AG20443 (cell line): ENCODE results near the gene GUCY1A1.
"Not testable (repeated sequence)": the region's sequence is repeated elsewhere in the genome, so short reads cannot be mapped to it uniquely, and the experiment has no call there.

Experiments used
- DNase-seq: peaks from one replicate; pipeline ENCODE4 v3.0.0; 2012; ENCODE audit warnings: low spot score, mixed read lengths

Gene GUCY1A1, protein sequence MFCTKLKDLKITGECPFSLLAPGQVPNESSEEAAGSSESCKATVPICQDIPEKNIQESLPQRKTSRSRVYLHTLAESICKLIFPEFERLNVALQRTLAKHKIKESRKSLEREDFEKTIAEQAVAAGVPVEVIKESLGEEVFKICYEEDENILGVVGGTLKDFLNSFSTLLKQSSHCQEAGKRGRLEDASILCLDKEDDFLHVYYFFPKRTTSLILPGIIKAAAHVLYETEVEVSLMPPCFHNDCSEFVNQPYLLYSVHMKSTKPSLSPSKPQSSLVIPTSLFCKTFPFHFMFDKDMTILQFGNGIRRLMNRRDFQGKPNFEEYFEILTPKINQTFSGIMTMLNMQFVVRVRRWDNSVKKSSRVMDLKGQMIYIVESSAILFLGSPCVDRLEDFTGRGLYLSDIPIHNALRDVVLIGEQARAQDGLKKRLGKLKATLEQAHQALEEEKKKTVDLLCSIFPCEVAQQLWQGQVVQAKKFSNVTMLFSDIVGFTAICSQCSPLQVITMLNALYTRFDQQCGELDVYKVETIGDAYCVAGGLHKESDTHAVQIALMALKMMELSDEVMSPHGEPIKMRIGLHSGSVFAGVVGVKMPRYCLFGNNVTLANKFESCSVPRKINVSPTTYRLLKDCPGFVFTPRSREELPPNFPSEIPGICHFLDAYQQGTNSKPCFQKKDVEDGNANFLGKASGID

GRCh38 chr4:155666344-155667221 is at the start of gene GUCY1A1:
Gene GUCY1A1, plus strand, starts transcription at chr4:155666848. Its CDS starts 30,020 bp downstream, at chr4:155696868.
- peak; percentile 12 for DNase-seq

DNA sequence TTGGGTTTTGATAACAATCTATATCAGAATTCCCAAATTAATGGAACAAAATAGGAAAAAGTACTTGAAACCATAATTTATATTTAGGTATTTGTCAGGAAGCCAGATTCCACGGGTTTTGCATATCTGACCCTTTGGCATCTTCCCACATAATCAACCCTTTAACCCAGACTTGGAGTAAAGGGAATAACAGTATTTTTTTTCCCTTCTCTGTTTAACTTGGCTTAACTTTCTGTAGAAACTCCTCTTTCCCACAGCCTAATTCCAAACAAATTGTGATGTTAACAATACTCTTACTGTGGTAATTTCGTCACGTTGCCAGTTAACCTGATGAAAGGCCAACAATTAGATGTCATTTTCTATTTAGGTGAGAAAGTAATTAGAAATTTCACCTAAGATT is 49.4 kb upstream of the GUCY1A1 start:
- no peak for DNase-seq

DNA sequence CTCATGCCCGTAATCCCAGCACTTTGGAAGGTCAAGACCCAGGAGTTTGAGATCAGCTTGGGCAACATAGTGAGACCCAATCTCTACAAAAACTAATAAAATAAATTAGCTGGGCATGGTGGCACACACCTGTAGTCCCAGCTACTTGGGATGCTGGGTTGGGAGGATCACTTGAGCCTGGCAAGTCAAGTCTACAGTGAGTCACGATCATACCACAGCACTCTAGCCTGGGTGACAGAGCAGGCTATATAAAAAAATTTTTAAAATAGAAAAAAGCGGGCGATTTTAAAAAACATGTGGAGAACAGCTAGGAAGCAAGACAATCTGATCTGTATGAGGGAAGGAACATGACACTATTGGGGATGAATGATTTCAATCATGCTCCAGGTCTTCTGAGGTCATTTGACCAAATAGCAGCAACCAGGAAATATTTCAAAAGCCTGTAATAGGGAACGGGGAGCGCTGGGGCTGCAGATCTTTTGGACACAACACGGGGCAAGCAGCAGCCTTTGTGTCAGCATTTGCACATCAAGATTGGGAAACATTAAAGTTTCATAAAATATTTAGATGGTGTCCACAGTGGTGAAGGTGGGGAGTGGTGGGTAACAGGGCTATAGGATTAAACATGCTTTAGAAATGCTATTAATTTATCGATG is 48.3 kb upstream of the GUCY1A1 start:
- DNase-seq = no peak

GRCh38 chr4:155620637-155621036 is 46.0 kb upstream of the GUCY1A1 start:
- DNase-seq = no peak

DNA sequence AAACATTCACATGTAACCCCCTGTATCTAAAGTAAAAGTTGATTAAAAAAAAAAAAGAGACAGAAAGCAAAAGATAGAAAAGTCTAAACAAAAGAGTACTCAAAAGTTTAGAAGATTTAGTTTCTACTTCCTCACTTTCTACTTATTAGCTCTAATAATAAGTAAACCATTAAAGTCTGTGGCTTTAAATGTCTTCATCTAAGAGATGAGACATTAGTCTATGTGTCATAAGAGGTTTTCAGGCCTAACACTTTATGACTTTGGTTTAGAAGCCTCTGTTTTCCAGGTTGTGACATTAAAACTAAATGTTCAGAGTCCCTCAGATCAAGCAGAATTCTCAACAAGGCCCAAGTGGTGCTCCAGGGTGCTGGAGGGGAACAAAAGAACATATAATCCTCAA is 42.2 kb upstream of the GUCY1A1 start:
- no peak for DNase-seq

- DNase-seq = no peak
Measured at GRCh38 chr4:155626561-155626960, 40.1 kb upstream of the GUCY1A1 start.

GRCh38 chr4:155629183-155629825 is 37.3 kb upstream of the GUCY1A1 start:
- DNase-seq = no peak

- DNase-seq = no peak
Measured at GRCh38 chr4:155629956-155630355, 36.7 kb upstream of the GUCY1A1 start.

DNA sequence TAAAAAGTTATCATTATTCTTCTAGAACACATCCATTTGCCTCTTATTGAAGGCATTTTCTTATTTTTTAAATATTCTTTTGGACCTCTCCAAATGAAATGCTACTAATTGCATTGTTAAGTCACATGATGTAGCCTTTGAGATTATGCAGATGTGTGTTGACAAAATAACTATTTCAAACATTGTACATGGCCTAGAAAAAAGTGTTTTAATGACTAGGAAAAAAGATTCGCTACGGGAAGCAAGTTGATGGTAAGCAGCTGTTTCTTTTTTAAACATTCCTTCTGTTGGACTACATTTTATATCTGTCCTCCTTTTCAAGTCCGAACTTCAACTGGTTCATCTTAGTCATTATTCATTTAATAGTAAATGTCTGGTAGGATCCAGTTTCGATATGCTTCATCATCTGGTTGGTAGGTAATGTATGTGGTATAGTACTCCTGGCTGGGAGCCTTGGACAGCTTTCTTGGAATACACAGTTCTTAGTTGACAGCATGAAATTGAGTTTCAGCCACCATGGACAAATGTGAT is 34.3 kb upstream of the GUCY1A1 start:
- no peak for DNase-seq

DNA sequence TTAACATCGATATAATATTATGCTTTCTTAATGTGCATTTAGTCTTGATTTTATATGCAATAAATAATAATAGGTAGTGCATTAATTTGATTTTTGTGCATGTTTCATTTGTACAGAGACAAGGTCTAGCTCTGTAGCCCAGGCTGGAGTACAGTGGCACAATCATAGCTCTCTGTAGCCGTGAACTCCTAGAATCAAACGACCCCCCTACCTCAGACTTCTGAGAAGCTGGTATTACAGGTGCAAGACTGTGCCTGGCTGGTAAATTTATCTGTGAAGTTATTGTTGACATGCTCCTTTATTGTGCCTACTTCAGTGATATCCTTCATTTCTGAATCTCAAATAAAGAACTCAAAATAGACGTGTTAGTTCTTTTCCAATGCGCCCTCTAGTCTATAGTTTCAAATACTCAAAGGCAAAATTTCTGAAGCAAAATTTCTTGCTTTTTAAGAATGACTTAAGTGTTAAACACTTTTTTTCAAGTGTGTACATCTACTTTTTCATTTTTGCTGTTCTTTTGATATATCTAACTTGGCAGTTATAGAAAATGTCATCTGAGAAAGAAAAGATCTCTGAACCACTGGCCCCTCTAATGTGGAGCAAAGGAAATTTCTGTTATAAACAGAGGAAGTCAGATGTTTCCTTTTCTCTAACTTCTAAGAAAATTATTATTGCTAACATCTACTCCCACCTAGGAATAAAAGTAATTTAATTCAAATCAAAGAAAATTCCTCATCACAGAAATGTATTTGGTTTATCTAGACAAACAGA is 28.3 kb upstream of the GUCY1A1 start:
- no peak for DNase-seq

GRCh38 chr4:155639704-155640523 is 26.7 kb upstream of the GUCY1A1 start:
- no peak for DNase-seq

DNA sequence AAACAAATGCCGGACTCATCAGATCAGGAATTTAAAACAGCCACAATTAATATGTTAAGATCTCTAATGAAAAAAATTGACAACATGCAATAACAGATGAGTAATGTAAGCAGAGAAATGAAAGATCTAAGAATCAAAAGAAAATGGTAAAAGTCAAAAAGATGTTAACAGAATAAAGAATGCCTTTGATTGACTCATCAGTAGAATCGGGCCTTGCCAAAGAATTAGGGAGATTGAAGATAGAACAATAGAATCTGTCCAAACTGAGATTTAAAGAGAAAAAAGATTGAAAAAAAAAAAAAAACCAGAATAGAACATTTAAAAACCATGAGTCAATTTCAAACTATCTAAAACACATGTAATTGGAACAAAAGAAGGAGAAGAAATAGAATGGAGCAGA is 25.9 kb upstream of the GUCY1A1 start:
- DNase-seq = no peak

DNA sequence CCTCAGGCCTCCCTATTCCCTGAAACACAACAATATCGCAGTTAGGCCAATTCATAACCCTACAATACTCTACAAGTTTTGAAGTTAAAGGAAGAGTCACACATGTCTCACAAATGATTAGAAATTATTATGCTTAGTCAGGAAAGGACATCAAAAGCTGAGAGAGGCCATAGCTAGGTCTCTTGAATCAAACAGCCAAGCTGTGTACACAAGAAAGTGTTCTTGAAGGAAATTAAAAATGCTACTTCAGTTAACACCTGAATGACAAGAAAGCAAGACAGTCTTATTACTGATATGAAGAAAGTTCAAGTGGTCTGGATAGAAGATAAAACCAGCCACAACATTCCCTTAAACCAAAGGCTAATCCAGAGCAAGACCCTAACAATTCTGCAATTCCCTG is 23.6 kb upstream of the GUCY1A1 start:
- no peak for DNase-seq

- DNase-seq = no peak
Measured at GRCh38 chr4:155646001-155646400, 20.6 kb upstream of the GUCY1A1 start.

GRCh38 chr4:155650785-155651184 is 15.9 kb upstream of the GUCY1A1 start:
- DNase-seq = not testable (repeated sequence)

GRCh38 chr4:155653052-155653451 is 13.6 kb upstream of the GUCY1A1 start:
- no peak for DNase-seq

GRCh38 chr4:155656025-155656424 is 10.6 kb upstream of the GUCY1A1 start:
- no peak for DNase-seq

DNA sequence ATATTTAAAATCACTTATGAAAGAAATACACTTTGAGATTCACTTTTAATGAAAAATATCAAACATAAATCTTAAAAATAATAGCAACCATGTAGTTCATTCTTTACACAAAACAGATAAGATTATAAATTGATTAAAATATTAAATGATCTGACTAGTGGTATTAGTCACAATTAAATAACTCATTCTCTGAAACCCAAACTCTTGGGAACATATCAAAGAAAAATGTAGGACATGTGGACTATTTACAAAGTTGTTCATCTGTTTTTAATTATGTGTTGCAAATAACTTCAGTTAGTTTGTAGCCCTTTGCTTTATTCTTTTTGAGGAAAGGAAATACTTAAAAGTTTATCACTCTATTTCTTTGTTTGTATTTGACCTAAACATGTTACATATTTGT is 9.5 kb upstream of the GUCY1A1 start:
- DNase-seq = no peak

GRCh38 chr4:155657985-155658680 is 8.5 kb upstream of the GUCY1A1 start:
- DNase-seq = no peak
